Dedifferentiated amniotic fluid mesenchymal stem cell (primary cell): ENCODE data around the gene CIAO3.
A peak's percentile ranks its signal among the peaks of the same experiment; 100 is the strongest.

ENCODE experiments used
- DNase-seq: peaks from one replicate; pipeline ENCODE4 v3.0.0-alpha.2; 2016; ENCODE audit errors: extremely low spot score

CIAO3 gene

GRCh38 chr16:723695-724094, 17.1 kb downstream of the CIAO3 start:
- no peak for DNase-seq

GRCh38 chr16:722835-723633, 17.8 kb downstream of the CIAO3 start:
- no peak for DNase-seq

- DNase-seq: no peak
Observed at GRCh38 chr16:721765-722540, 18.8 kb downstream of the CIAO3 start.

GRCh38 chr16:720990-721764, 19.6 kb downstream of the CIAO3 start, which contains the start of gene ANTKMT:
TSS of gene ANTKMT (plus strand) at chr16:721146. CDS start at chr16:721275, 129 bp downstream.
- peak; percentile 49 for DNase-seq

GRCh38 chr16:720447-720989, 20.3 kb downstream of the CIAO3 start:
- peak; percentile 19 for DNase-seq

- no peak for DNase-seq
Observed at GRCh38 chr16:719815-720446, 20.9 kb downstream of the CIAO3 start.

GRCh38 chr16:718922-719321, 21.9 kb downstream of the CIAO3 start:
- no peak for DNase-seq

GRCh38 chr16:718389-718788, 22.4 kb downstream of the CIAO3 start:
- DNase-seq: no peak

GRCh38 chr16:717450-718245, 23.1 kb downstream of the CIAO3 start:
- DNase-seq: no peak

- no peak for DNase-seq
Observed at GRCh38 chr16:716768-717325, 23.9 kb downstream of the CIAO3 start.

- no peak for DNase-seq
Observed at GRCh38 chr16:716200-716568, 24.6 kb downstream of the CIAO3 start.

GRCh38 chr16:715477-716199, 25.2 kb downstream of the CIAO3 start:
- DNase-seq: no peak

- peak; percentile 76 for DNase-seq
Observed at GRCh38 chr16:714558-715476, 26.0 kb downstream of the CIAO3 start, which contains the start of gene METRN. TSS of gene METRN (plus strand) at chr16:715118. CDS start at chr16:715290, 172 bp downstream.

GRCh38 chr16:714079-714478, 26.7 kb downstream of the CIAO3 start:
- DNase-seq: no peak

- peak; percentile 78 for DNase-seq
Observed at GRCh38 chr16:712740-713250, 28.0 kb downstream of the CIAO3 start.

- peak; percentile 25 for DNase-seq
Observed at GRCh38 chr16:711548-712320, 29.1 kb downstream of the CIAO3 start.

GRCh38 chr16:711084-711483, 29.7 kb downstream of the CIAO3 start:
- no peak for DNase-seq
